SK-N-MC (cell line): ENCODE results near the gene CCIN.

Experiments
- EZH2 ChIP-seq: fragments of 200-600 bp; sonication (generic); IDR thresholded peaks from one replicate; pipeline ENCODE4 v1.6.1; 2017; ENCODE audit warnings: antibody characterized with exemption
- POLR2AphosphoS5 ChIP-seq: IDR thresholded peaks from 2 replicates; pipeline ENCODE4 v1.6.1; 2012; ENCODE audit warnings: mild to moderate bottlenecking, low read depth, low read length, borderline replicate concordance

- TF ChIP-seq EZH2, result no peak
- TF ChIP-seq POLR2AphosphoS5, result no peak
Observed at GRCh38 chr9:36144309-36145232, 24.6 kb upstream of the CCIN start.
